ENCODE measurements around the gene HDHD2.

HDHD2 gene

GRCh38 chr18:47063096-47063495, 87.2 kb downstream of the HDHD2 start:
- peaks cover 3% of the 10 kb centered on the region for H3K36me3 ChIP-seq (ENCODE audit: insufficient read depth, insufficient read length, low read length)
- no peaks in the 10 kb centered on the region for H3K4me1 ChIP-seq (ENCODE audit: insufficient read depth, insufficient read length)
- no peaks in the 10 kb centered on the region for H3K27me3 ChIP-seq (ENCODE audit: insufficient read depth, insufficient read length)
- H3K9ac ChIP-seq (ENCODE audit: insufficient read length, low read depth) = no peak overlapping the region
- no peak overlapping the region for H3K4me3 ChIP-seq (ENCODE audit: insufficient read length, low read depth)
- peaks cover 9% of the 10 kb centered on the region for H3K9me3 ChIP-seq (ENCODE audit: insufficient read depth, low read length)
- TF ChIP-seq SUZ12 (IDR thresholded peaks at IDR 0.05; ENCODE audit: extremely low read depth, insufficient read depth, insufficient read length) (no peak), YY1 (IDR thresholded peaks at IDR 0.05; ENCODE audit: insufficient read depth, insufficient read length) (no peak), ZNF274 (IDR thresholded peaks at IDR 0.05; ENCODE audit: low read depth, low read length) (no peak)
- DNase-seq (ENCODE audit: low read depth, low spot score) = no peak

GRCh38 chr18:47062471-47062870, 87.8 kb downstream of the HDHD2 start:
- no peak overlapping the region for H3K4me3 ChIP-seq (ENCODE audit: insufficient read length, low read depth)
- DNase-seq (ENCODE audit: low read depth, low spot score) = no peak
- peaks cover 3% of the 10 kb centered on the region; the same call in 1 of the 2 replicates for H3K9me3 ChIP-seq (ENCODE audit: insufficient read depth, low read length)
- no peak overlapping the region for H3K9ac ChIP-seq (ENCODE audit: insufficient read length, low read depth)
- no peaks in the 10 kb centered on the region for H3K27me3 ChIP-seq (ENCODE audit: insufficient read depth, insufficient read length)
- no peaks in the 10 kb centered on the region for H3K36me3 ChIP-seq (ENCODE audit: insufficient read depth, insufficient read length, low read length)
- no peaks in the 10 kb centered on the region for H3K4me1 ChIP-seq (ENCODE audit: insufficient read depth, insufficient read length)
- no peak for TF ChIP-seq YY1 (IDR thresholded peaks at IDR 0.05; ENCODE audit: insufficient read depth, insufficient read length)
- TF ChIP-seq SUZ12 (IDR thresholded peaks at IDR 0.05; ENCODE audit: extremely low read depth, insufficient read depth, insufficient read length) = no peak
- TF ChIP-seq ZNF274 (IDR thresholded peaks at IDR 0.05; ENCODE audit: low read depth, low read length) = no peak

All from NT2/D1 (cell line).